HepG2 (cell line): ENCODE data around the gene SMIM43. TPM values are rescaled to one million over a fixed set of nuclear protein-coding genes. Genes with fewer than 3 reads are reported as not detected.
A peak's percentile ranks its signal among the peaks of the same experiment; 100 is the strongest.

Experiments used
- ATAC-seq: fragments of 200-7000 bp; cut with Tn5 transposase; 3 replicates; pipeline ENCODE4 v1.9.1; 2020; ENCODE audit warnings: mild to moderate bottlenecking, moderate library complexity
- BruUV-seq: library from RNA; stranded (reverse); fragments of 400-500 nt; replicated peaks from 2 replicates; lab custom pipeline; 2021; lab: Mats Ljungman, UMichigan
- CTCF ChIA-PET: fragments of 300-600 bp; formaldehyde crosslinking; extraction: SDS; loops from one replicate; lab custom pipeline; 2021; ENCODE audit warnings: low total read pairs, inconsistent platforms, low intra/inter-chr PET ratio; lab: Yijun Ruan, JAX
- POLR2A ChIA-PET: fragments of 350-600 bp; sonication (Branson Sonifier 250); formaldehyde crosslinking; loops from one replicate; lab custom pipeline; 2020; ENCODE audit warnings: antibody characterized with exemption, inconsistent platforms; lab: Yijun Ruan, JAX
- DNase-seq: peaks from one replicate; pipeline ENCODE4 v3.0.0-alpha.2; 2015; ENCODE audit warnings: low spot score
- FAIRE-seq: peaks from 3 replicates; lab custom pipeline; 2011; peaks lifted over from hg19 to GRCh38; lab: Jason Lieb, UNC
- H2AFZ ChIP-seq: one replicate; pipeline ENCODE4 v1.6.1; 2011; ENCODE audit warnings: low read length, inconsistent platforms
- H3K27ac ChIP-seq: fragments of 300-600 bp; 3 replicates; pipeline ENCODE4 v1.8.0; 2011; ENCODE audit warnings: mixed run types, mild to moderate bottlenecking, mixed read lengths, low read length, inconsistent platforms; ENCODE audit not compliant: insufficient read depth; ENCODE audit errors: extremely low read length
- H3K27me3 ChIP-seq, 2 experiments: fragments of 200-600 bp in 1 of 2; 2 replicates in 1 of 2; 3 replicates in 1 of 2; pipeline versions ENCODE4 v1.6.0 to v1.8.0; 2011; ENCODE audit warnings: low read length in 2 of 2, mild to moderate bottlenecking in 2 of 2, moderate library complexity in 2 of 2, inconsistent platforms in 1 of 2; ENCODE audit not compliant: insufficient read depth in 2 of 2, control insufficient read depth in 1 of 2
- H3K36me3 ChIP-seq, 2 experiments: fragments of 200-600 bp in 1 of 2; replicated peaks in 1 of 2; 2 replicates in 1 of 2; 3 replicates in 1 of 2; pipeline versions ENCODE4 v1.5.1 to v1.8.0; 2011; ENCODE audit warnings: low read length in 2 of 2, inconsistent platforms in 1 of 2; ENCODE audit not compliant: insufficient read depth in 2 of 2, control insufficient read depth in 1 of 2
- H3K4me1 ChIP-seq: 2 replicates; pipeline ENCODE4 v1.5.1; 2012; ENCODE audit warnings: low read length, inconsistent platforms; ENCODE audit not compliant: insufficient read depth
- H3K4me2 ChIP-seq: 2 replicates; pipeline ENCODE4 v1.6.0; 2011; ENCODE audit warnings: low read depth, low read length, inconsistent platforms
- H3K4me3 ChIP-seq, 3 experiments: fragments of 200-600 bp in 1 of 3; sonication (generic), shearing (Covaris generic) in 1 of 3; replicated peaks in 1 of 3; 2 replicates each; pipeline ENCODE4 v1.5.1; 2011 to 2016; ENCODE audit warnings: low read length in 3 of 3, inconsistent platforms in 2 of 3, low read depth in 2 of 3, mild to moderate bottlenecking in 2 of 3, control low read depth in 1 of 3, mixed read lengths in 1 of 3; ENCODE audit not compliant: insufficient read depth in 1 of 3
- H3K79me2 ChIP-seq: one replicate; pipeline ENCODE4 v1.6.1; 2011; ENCODE audit warnings: low read length, inconsistent platforms; ENCODE audit not compliant: insufficient read depth
- H3K9ac ChIP-seq: 2 replicates; pipeline ENCODE4 v1.6.0; 2011; ENCODE audit warnings: mild to moderate bottlenecking, low read depth, low read length, inconsistent platforms; ENCODE audit not compliant: insufficient read depth
- H3K9me3 ChIP-seq: 2 replicates; pipeline ENCODE4 v1.5.1; 2012; ENCODE audit warnings: mild to moderate bottlenecking, low read length
- H4K20me1 ChIP-seq: 2 replicates; pipeline ENCODE4 v1.6.0; 2011; ENCODE audit warnings: inconsistent platforms, mild to moderate bottlenecking, low read length, moderate library complexity; ENCODE audit not compliant: insufficient read depth
- ARNT2 ChIP-seq: sonication (generic); formaldehyde crosslinking; IDR thresholded peaks from 2 replicates; pipeline ENCODE4 v1.8.0; 2022; ENCODE audit warnings: mild to moderate bottlenecking, low read depth, missing genetic modification reagents, moderate library complexity
- CBX5 ChIP-seq: sonication (generic); formaldehyde crosslinking; IDR thresholded peaks from 2 replicates; pipeline ENCODE4 v1.4.0; 2020; ENCODE audit warnings: missing genetic modification reagents, borderline replicate concordance
- DPF2 ChIP-seq: sonication (generic); formaldehyde crosslinking; IDR thresholded peaks from 2 replicates; pipeline ENCODE4 v1.4.0; 2020; ENCODE audit warnings: mild to moderate bottlenecking, low read depth, missing genetic modification reagents, borderline replicate concordance
- FOXK2 ChIP-seq: fragments of 450-650 bp; IDR thresholded peaks from 2 replicates; pipeline ENCODE4 v1.6.1; 2016
- HCFC1 ChIP-seq: fragments of 150-350 bp; IDR thresholded peaks from 2 replicates; pipeline ENCODE4 v1.6.1; 2014; ENCODE audit warnings: low read depth, low read length
- HNF4G ChIP-seq, 2 experiments: sonication (generic) in 1 of 2; formaldehyde crosslinking in 1 of 2; IDR thresholded peaks; 2 replicates each; pipeline versions ENCODE4 v1.4.0 to v1.6.1; 2011 to 2020; ENCODE audit warnings: borderline replicate concordance in 2 of 2, low read depth in 2 of 2, mild to moderate bottlenecking in 2 of 2, low read length in 1 of 2, missing genetic modification reagents in 1 of 2, moderate library complexity in 1 of 2
- KAT2B ChIP-seq: fragments of 150-350 bp; IDR thresholded peaks from 2 replicates; pipeline ENCODE4 v1.6.1; 2014; ENCODE audit warnings: low read depth, low read length, borderline replicate concordance
- NRL ChIP-seq: sonication (generic); formaldehyde crosslinking; IDR thresholded peaks from 2 replicates; pipeline ENCODE4 v1.5.0; 2020; ENCODE audit warnings: missing genetic modification reagents, mild to moderate bottlenecking, moderate library complexity, borderline replicate concordance
- TP53 ChIP-seq: sonication (generic); formaldehyde crosslinking; conservative IDR thresholded peaks from 2 replicates; pipeline ENCODE4 v1.4.0; 2020; ENCODE audit warnings: missing genetic modification reagents
- ZNF746 ChIP-seq: sonication (generic); formaldehyde crosslinking; IDR thresholded peaks from 2 replicates; pipeline ENCODE4 v1.8.0; 2022; ENCODE audit warnings: mild to moderate bottlenecking, missing genetic modification reagents
- WGBS: methylation state at CpG from one replicate; pipeline ENCODE4 v1.1.6; 2017; ENCODE audit warnings: low lambda C conversion rate; 5-methylcytosine and 5-hydroxymethylcytosine counted together
- in situ Hi-C: cut with HindIII; loops from 2 replicates; pipeline ENCODE4 v1.10.0; 2017; ENCODE audit warnings: low pct_unique_long_range_greater_than_20kb; ENCODE audit not compliant: extremely low pct_ligation_motif_present
- intact Hi-C: fragments of 100-400 bp; cut with micrococcal nuclease; formaldehyde crosslinking; loops from one replicate; pipeline ENCODE4 v1.10.0; 2022; ENCODE audit not compliant: unreplicated experiment
- polyA plus RNA-seq, 8 experiments: library from polyadenylated mRNA; depleted of rRNA in 3 of 8; stranded (reverse) in 7 of 8; unstranded in 1 of 8; fragments of >200 nt; fragmentation: Illumina TruSeq in 4 of 8; extraction: Trizol in 4 of 8; gene quantifications; 2 replicates each; pipeline versions ENCODE4 v1.2.1 to v1.2.3, GENCODE V29; 2011 to 2016; ENCODE audit warnings: low read depth in 4 of 8, missing spikeins in 1 of 8, mixed read lengths in 1 of 8; ENCODE audit not compliant: insufficient read depth in 1 of 8
- total RNA-seq, 5 experiments: library from RNA; depleted of rRNA; stranded (reverse); fragments of >200 nt; fragmentation: Illumina TruSeq; extraction: Trizol; gene quantifications; 2 replicates each; pipeline ENCODE4 v1.2.3, GENCODE V29; 2016; ENCODE audit warnings: low read depth in 1 of 5
- TF ChIP-seq, protein P1 (sequence below): sonication (generic); formaldehyde crosslinking; IDR thresholded peaks from 2 replicates; pipeline ENCODE4 v1.4.0; 2020; ENCODE audit warnings: missing genetic modification reagents
- TF ChIP-seq, protein P2 (sequence below): sonication (generic); formaldehyde crosslinking; IDR thresholded peaks from 2 replicates; pipeline ENCODE4 v1.8.0; 2022; ENCODE audit warnings: mild to moderate bottlenecking, missing genetic modification reagents, moderate library complexity

Gene SMIM43
- total and polyA plus RNA-seq, 2 of the 13 experiments (the other 11 are each of a cell fraction or from before 2014, with no cell fraction given): not detected

DNA sequence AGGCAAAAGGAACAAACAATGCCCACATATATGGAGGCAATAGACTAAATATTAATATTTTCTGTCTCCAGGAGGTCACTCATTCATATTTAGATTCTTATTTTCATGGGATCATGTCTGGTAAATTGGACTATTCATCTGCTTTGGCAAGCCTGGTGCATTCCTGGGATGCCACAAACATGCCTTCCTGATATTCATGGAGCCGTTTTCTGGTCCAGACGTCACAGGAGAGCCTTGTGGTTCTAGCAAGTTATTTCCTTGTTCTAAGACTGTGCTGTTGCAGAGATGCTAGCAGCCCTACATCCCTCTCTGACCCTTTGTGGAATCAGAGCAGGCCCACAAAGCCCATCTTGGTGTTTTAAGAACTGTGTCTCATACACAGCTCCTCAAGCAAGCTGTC is 20.0 kb upstream of the SMIM43 start:
- TF ChIP-seq DPF2 (CRISPR knock-in tag) (no peak), TP53 (CRISPR knock-in tag) (no peak), CBX5 (CRISPR knock-in tag) (no peak), HCFC1 (no peak), ARNT2 (CRISPR knock-in tag) (no peak), KAT2B (no peak), HNF4G (IDR thresholded peaks at IDR 0.05; ENCODE audit: borderline replicate concordance, low read depth, low read length) (no peak), HNF4G (CRISPR knock-in tag; IDR thresholded peaks at IDR 0.05; ENCODE audit: borderline replicate concordance, low read depth) (no peak), FOXK2 (no peak), ZNF746 (no peak), NRL (CRISPR knock-in tag) (no peak)
- TF ChIP-seq, protein P1, sequence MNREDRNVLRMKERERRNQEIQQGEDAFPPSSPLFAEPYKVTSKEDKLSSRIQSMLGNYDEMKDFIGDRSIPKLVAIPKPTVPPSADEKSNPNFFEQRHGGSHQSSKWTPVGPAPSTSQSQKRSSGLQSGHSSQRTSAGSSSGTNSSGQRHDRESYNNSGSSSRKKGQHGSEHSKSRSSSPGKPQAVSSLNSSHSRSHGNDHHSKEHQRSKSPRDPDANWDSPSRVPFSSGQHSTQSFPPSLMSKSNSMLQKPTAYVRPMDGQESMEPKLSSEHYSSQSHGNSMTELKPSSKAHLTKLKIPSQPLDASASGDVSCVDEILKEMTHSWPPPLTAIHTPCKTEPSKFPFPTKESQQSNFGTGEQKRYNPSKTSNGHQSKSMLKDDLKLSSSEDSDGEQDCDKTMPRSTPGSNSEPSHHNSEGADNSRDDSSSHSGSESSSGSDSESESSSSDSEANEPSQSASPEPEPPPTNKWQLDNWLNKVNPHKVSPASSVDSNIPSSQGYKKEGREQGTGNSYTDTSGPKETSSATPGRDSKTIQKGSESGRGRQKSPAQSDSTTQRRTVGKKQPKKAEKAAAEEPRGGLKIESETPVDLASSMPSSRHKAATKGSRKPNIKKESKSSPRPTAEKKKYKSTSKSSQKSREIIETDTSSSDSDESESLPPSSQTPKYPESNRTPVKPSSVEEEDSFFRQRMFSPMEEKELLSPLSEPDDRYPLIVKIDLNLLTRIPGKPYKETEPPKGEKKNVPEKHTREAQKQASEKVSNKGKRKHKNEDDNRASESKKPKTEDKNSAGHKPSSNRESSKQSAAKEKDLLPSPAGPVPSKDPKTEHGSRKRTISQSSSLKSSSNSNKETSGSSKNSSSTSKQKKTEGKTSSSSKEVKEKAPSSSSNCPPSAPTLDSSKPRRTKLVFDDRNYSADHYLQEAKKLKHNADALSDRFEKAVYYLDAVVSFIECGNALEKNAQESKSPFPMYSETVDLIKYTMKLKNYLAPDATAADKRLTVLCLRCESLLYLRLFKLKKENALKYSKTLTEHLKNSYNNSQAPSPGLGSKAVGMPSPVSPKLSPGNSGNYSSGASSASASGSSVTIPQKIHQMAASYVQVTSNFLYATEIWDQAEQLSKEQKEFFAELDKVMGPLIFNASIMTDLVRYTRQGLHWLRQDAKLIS (CRISPR knock-in tag): no peak
- TF ChIP-seq, protein P2, sequence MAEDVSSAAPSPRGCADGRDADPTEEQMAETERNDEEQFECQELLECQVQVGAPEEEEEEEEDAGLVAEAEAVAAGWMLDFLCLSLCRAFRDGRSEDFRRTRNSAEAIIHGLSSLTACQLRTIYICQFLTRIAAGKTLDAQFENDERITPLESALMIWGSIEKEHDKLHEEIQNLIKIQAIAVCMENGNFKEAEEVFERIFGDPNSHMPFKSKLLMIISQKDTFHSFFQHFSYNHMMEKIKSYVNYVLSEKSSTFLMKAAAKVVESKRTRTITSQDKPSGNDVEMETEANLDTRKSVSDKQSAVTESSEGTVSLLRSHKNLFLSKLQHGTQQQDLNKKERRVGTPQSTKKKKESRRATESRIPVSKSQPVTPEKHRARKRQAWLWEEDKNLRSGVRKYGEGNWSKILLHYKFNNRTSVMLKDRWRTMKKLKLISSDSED (CRISPR knock-in tag): no peak
- no peak for FAIRE-seq
- Histone ChIP-seq H2AFZ (no peak overlapping the region), H3K27ac (no peak overlapping the region), H3K4me1 (no peaks in the 10 kb centered on the region), H3K36me3 (no peaks in the 10 kb centered on the region), H3K9ac (no peak overlapping the region), H3K79me2 (no peaks in the 10 kb centered on the region), H3K9me3 (no peaks in the 10 kb centered on the region), H4K20me1 (no peaks in the 10 kb centered on the region), H3K27me3 (no peaks in the 10 kb centered on the region), H3K4me3 (no peak overlapping the region), H3K4me2 (no peak overlapping the region)
- CTCF ChIA-PET: no interaction called here
- peak; percentile 52 for ATAC-seq
- POLR2A ChIA-PET: no interaction called here
- WGBS: 8% methylated on average over 2 of the region's 2 CpGs
- intact Hi-C loops: no loop called here
- in situ Hi-C loops: no loop called here
- no peak for DNase-seq
- BruUV-seq: no TSS peak
